HepG2 (cell line): ENCODE data around the gene PLA2G7. TPM values are rescaled to one million over a fixed set of nuclear protein-coding genes. Genes with fewer than 3 reads are reported as not detected.

Experiments used
- FIP1L1 ChIP-seq: fragments of 200-400 bp; formaldehyde crosslinking; IDR thresholded peaks from 2 replicates; pipeline ENCODE4 v1.6.1; 2018; ENCODE audit warnings: low read depth, mild to moderate bottlenecking, low read length, moderate library complexity, borderline replicate concordance; ENCODE audit not compliant: insufficient read depth
- FOXM1 ChIP-seq: sonication (generic); formaldehyde crosslinking; IDR thresholded peaks from 2 replicates; pipeline ENCODE4 v1.5.0; 2020; ENCODE audit warnings: missing genetic modification reagents
- FUBP1 ChIP-seq: sonication (generic); formaldehyde crosslinking; IDR thresholded peaks from 2 replicates; pipeline ENCODE4 v1.5.1; 2020; ENCODE audit warnings: missing genetic modification reagents, mild to moderate bottlenecking, borderline replicate concordance
- GABPB1 ChIP-seq: IDR thresholded peaks from 2 replicates; pipeline ENCODE4 v1.6.1; 2016; ENCODE audit warnings: mild to moderate bottlenecking, missing genetic modification reagents, moderate library complexity, missing compliant biosample characterization
- GMEB2 ChIP-seq: IDR thresholded peaks from 2 replicates; pipeline ENCODE4 v1.6.1; 2016; ENCODE audit warnings: missing biosample characterization, missing genetic modification reagents, low read depth
- GPN1 ChIP-seq: sonication (generic); formaldehyde crosslinking; IDR thresholded peaks from 2 replicates; pipeline ENCODE4 v1.5.1; 2020; ENCODE audit warnings: missing genetic modification reagents, borderline replicate concordance
- POLR2AphosphoS5 ChIP-seq: IDR thresholded peaks from 2 replicates; pipeline ENCODE4 v1.6.1; 2012; ENCODE audit warnings: low read depth, low read length
- RBFOX2 ChIP-seq: fragments of 200-400 bp; formaldehyde crosslinking; IDR thresholded peaks from 2 replicates; pipeline ENCODE4 v1.6.1; 2017; ENCODE audit warnings: low read depth, mild to moderate bottlenecking, low read length
- SKIL ChIP-seq: sonication (generic); formaldehyde crosslinking; IDR thresholded peaks from 2 replicates; pipeline ENCODE4 v1.8.0; 2022; ENCODE audit warnings: missing genetic modification reagents, mild to moderate bottlenecking, moderate library complexity, borderline replicate concordance
- SMAD3 ChIP-seq: sonication (generic); formaldehyde crosslinking; IDR thresholded peaks from 2 replicates; pipeline ENCODE4 v1.4.0; 2020; ENCODE audit warnings: missing genetic modification reagents
- SYNCRIP ChIP-seq: fragments of 200-400 bp; formaldehyde crosslinking; IDR thresholded peaks from 2 replicates; pipeline ENCODE4 v1.6.1; 2018; ENCODE audit warnings: mild to moderate bottlenecking, low read depth, low read length; ENCODE audit not compliant: insufficient read depth
- THAP9 ChIP-seq: sonication (generic); formaldehyde crosslinking; IDR thresholded peaks from 2 replicates; pipeline ENCODE4; 2020; ENCODE audit warnings: missing genetic modification reagents, mild to moderate bottlenecking, borderline replicate concordance
- UBTF ChIP-seq: sonication (generic); formaldehyde crosslinking; IDR thresholded peaks from 2 replicates; pipeline ENCODE4 v1.4.0; 2020; ENCODE audit warnings: mild to moderate bottlenecking, missing genetic modification reagents
- ZBTB1 ChIP-seq: sonication (generic); formaldehyde crosslinking; IDR thresholded peaks from 2 replicates; pipeline ENCODE4 v1.4.0; 2020; ENCODE audit warnings: missing genetic modification reagents, borderline replicate concordance
- ZNF317 ChIP-seq: sonication (generic); formaldehyde crosslinking; IDR thresholded peaks from 2 replicates; pipeline ENCODE4 v1.5.0; 2020; ENCODE audit warnings: mild to moderate bottlenecking, missing genetic modification reagents
- ZNF607 ChIP-seq: sonication (generic); formaldehyde crosslinking; IDR thresholded peaks from 2 replicates; pipeline ENCODE4 v1.5.1; 2020; ENCODE audit warnings: missing genetic modification reagents, mild to moderate bottlenecking, borderline replicate concordance
- ZNF619 ChIP-seq: sonication (generic); formaldehyde crosslinking; IDR thresholded peaks from 2 replicates; pipeline ENCODE4 v1.4.0; 2020; ENCODE audit warnings: mild to moderate bottlenecking, missing genetic modification reagents
- polyA plus RNA-seq, 8 experiments: library from polyadenylated mRNA; depleted of rRNA in 3 of 8; stranded (reverse) in 7 of 8; unstranded in 1 of 8; fragments of >200 nt; fragmentation: Illumina TruSeq in 4 of 8; extraction: Trizol in 4 of 8; gene quantifications; 2 replicates each; pipeline versions ENCODE4 v1.2.1 to v1.2.3, GENCODE V29; 2011 to 2016; ENCODE audit warnings: low read depth in 4 of 8, missing spikeins in 1 of 8, mixed read lengths in 1 of 8; ENCODE audit not compliant: insufficient read depth in 1 of 8
- total RNA-seq, 5 experiments: library from RNA; depleted of rRNA; stranded (reverse); fragments of >200 nt; fragmentation: Illumina TruSeq; extraction: Trizol; gene quantifications; 2 replicates each; pipeline ENCODE4 v1.2.3, GENCODE V29; 2016; ENCODE audit warnings: low read depth in 1 of 5

The PLA2G7 gene
- total and polyA plus RNA-seq, 2 of the 13 experiments (the other 11 are each of a cell fraction or from before 2014, with no cell fraction given), result not detected

GRCh38 chr6:46734867-46735719, at the start of gene PLA2G7 (continued):
- TF ChIP-seq GMEB2, result no peak
- TF ChIP-seq SYNCRIP, result 0 out of 2 replicates have a peak, but pooled peaks have one; percentile 94
- no peak for TF ChIP-seq SMAD3 (CRISPR knock-in tag)
- no peak for TF ChIP-seq ZBTB1 (CRISPR knock-in tag)
- no peak for TF ChIP-seq FUBP1 (CRISPR knock-in tag)
- TF ChIP-seq GABPB1 (CRISPR knock-in tag), result no peak
- no peak for TF ChIP-seq ZNF619 (CRISPR knock-in tag)
- TF ChIP-seq UBTF (CRISPR knock-in tag), result peak; percentile 46; the same call in 1 of the 2 replicates
- no peak for TF ChIP-seq POLR2AphosphoS5
- TF ChIP-seq FIP1L1, result no peak
- TF ChIP-seq ZNF607 (CRISPR knock-in tag), result no peak
- no peak for TF ChIP-seq SKIL (CRISPR knock-in tag)
- TF ChIP-seq GPN1, result peak; percentile 71; the same call in 1 of the 2 replicates
- no peak for TF ChIP-seq THAP9 (CRISPR knock-in tag)
- no peak for TF ChIP-seq ZNF317 (CRISPR knock-in tag)
- no peak for TF ChIP-seq FOXM1 (CRISPR knock-in tag)
- no peak for TF ChIP-seq RBFOX2
